Glutamatergic neuron (in vitro differentiated cells): ENCODE data around the gene OS9. TPM values are rescaled to one million over a fixed set of nuclear protein-coding genes. Genes with fewer than 3 reads are reported as not detected.
A peak's percentile ranks its signal among the peaks of the same experiment; 100 is the strongest.

ENCODE experiments used
- DNase-seq: peaks from one replicate; pipeline ENCODE4 v3.0.0; 2022
- H3K27ac Mint-ChIP-seq: one replicate; pipeline ENCODE4 v1.8.0; 2020; ENCODE audit warnings: mild to moderate bottlenecking, mixed read lengths, inconsistent platforms; ENCODE audit not compliant: unreplicated experiment
- H3K27me3 Mint-ChIP-seq: one replicate; pipeline ENCODE4 v1.8.0; 2020; ENCODE audit warnings: mild to moderate bottlenecking, moderate library complexity, mixed read lengths, inconsistent platforms; ENCODE audit not compliant: unreplicated experiment
- H3K36me3 Mint-ChIP-seq: one replicate; pipeline ENCODE4 v1.8.0; 2020; ENCODE audit warnings: mild to moderate bottlenecking, mixed read lengths, inconsistent platforms; ENCODE audit not compliant: unreplicated experiment
- H3K4me1 Mint-ChIP-seq: one replicate; pipeline ENCODE4 v1.8.0; 2020; ENCODE audit warnings: mild to moderate bottlenecking, low read depth, mixed read lengths, inconsistent platforms; ENCODE audit not compliant: unreplicated experiment
- H3K4me3 Mint-ChIP-seq: one replicate; pipeline ENCODE4 v1.8.0; 2020; ENCODE audit warnings: mild to moderate bottlenecking, mixed read lengths, inconsistent platforms; ENCODE audit not compliant: unreplicated experiment
- H3K9me3 Mint-ChIP-seq: one replicate; pipeline ENCODE4 v1.8.0; 2020; ENCODE audit warnings: mild to moderate bottlenecking, moderate library complexity, mixed read lengths, inconsistent platforms; ENCODE audit not compliant: unreplicated experiment
- total RNA-seq: library from RNA; stranded (reverse); fragmentation: NEBNext Ultra II Directional; extraction: Animal tissue kit (Norgen Biotek cat#: 25700); gene quantifications from one replicate; pipeline ENCODE4 v1.2.1, GENCODE V29; 2021; ENCODE audit not compliant: unreplicated experiment
- TF ChIP-seq, protein P1 (sequence below): fragments of 200-600 bp; sonication (generic); IDR thresholded peaks from one replicate; pipeline ENCODE4 v1.5.0; 2021; ENCODE audit not compliant: partially characterized antibody, unreplicated experiment

Gene OS9
- total RNA-seq, 1 donor from 2014 or later: 225 TPM

DNA sequence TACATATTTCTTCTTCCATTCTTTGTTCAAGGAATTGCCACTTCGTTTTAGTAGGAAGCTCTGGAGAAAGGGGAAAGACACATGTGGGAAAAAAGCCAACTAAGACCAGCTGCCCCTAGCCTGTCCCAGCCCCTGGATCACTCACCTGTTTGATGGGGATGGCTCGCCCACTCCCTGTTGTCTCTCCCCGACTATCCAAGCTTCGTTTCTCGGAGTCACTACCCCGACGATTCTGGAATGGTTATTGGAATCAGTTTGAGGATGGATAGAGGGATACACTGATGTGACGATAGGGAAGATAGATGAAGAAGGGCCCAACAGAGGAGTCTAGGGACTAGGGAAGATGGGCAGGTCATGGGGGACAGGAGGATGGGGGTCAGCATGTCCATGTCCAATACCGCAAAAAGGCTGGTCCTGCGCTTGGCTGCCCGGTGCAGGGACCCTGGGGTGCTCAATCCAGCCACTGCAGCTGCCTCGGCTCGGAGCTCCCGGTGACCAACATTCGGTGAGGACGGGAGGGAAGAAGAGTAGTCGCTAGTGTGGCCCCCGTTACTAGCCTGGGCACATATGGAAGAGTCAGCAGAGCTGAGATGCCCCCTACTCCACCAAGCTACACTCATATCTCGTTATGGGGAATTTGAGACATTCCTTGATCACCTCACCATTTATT is 37.6 kb downstream of the OS9 start:
- peaks cover 18% of the 10 kb centered on the region for H3K4me1 Mint-ChIP-seq
- H3K9me3 Mint-ChIP-seq: peaks cover 16% of the 10 kb centered on the region
- no peak overlapping the region for H3K4me3 Mint-ChIP-seq
- DNase-seq: no peak
- peaks cover 25% of the 10 kb centered on the region for H3K36me3 Mint-ChIP-seq
- peaks cover 38% of the 10 kb centered on the region for H3K27me3 Mint-ChIP-seq
- TF ChIP-seq, protein P1, sequence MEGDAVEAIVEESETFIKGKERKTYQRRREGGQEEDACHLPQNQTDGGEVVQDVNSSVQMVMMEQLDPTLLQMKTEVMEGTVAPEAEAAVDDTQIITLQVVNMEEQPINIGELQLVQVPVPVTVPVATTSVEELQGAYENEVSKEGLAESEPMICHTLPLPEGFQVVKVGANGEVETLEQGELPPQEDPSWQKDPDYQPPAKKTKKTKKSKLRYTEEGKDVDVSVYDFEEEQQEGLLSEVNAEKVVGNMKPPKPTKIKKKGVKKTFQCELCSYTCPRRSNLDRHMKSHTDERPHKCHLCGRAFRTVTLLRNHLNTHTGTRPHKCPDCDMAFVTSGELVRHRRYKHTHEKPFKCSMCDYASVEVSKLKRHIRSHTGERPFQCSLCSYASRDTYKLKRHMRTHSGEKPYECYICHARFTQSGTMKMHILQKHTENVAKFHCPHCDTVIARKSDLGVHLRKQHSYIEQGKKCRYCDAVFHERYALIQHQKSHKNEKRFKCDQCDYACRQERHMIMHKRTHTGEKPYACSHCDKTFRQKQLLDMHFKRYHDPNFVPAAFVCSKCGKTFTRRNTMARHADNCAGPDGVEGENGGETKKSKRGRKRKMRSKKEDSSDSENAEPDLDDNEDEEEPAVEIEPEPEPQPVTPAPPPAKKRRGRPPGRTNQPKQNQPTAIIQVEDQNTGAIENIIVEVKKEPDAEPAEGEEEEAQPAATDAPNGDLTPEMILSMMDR: no peak
- H3K27ac Mint-ChIP-seq: no peak overlapping the region

DNA sequence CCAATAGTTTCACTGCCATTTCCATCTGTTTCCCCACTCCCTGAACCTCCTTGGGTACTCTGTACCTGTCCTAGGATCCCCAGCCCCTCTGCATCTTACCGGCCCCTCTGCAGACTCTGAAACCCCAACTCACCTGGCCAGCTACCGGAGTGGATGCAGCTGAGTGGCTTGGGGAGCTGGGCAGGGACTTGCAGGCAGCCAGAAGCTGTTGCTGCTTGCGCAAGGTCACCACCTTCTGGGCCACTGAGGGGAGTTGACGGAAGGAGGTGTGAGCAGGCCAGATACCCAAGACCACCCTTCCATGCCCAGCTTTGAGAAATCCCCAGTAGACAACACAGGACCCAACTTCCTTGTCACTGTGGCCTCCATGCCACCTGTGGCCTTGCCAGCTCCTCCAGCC is 38.3 kb downstream of the OS9 start:
- Mint-ChIP-seq H3K36me3 (peaks cover 25% of the 10 kb centered on the region), H3K27me3 (peaks cover 41% of the 10 kb centered on the region), H3K9me3 (peaks cover 16% of the 10 kb centered on the region), H3K4me3 (no peak overlapping the region), H3K27ac (no peak overlapping the region), H3K4me1 (peaks cover 22% of the 10 kb centered on the region)
- DNase-seq: no peak
- TF ChIP-seq, protein P1: no peak

GRCh38 chr12:57732726-57733593 is 39.0 kb downstream of the OS9 start:
- Mint-ChIP-seq H3K27me3 (peaks cover 36% of the 10 kb centered on the region), H3K4me1 (peaks cover 19% of the 10 kb centered on the region), H3K4me3 (no peak overlapping the region), H3K27ac (no peak overlapping the region), H3K9me3 (peaks cover 13% of the 10 kb centered on the region), H3K36me3 (peaks cover 21% of the 10 kb centered on the region)
- TF ChIP-seq, protein P1: no peak
- DNase-seq: no peak

DNA sequence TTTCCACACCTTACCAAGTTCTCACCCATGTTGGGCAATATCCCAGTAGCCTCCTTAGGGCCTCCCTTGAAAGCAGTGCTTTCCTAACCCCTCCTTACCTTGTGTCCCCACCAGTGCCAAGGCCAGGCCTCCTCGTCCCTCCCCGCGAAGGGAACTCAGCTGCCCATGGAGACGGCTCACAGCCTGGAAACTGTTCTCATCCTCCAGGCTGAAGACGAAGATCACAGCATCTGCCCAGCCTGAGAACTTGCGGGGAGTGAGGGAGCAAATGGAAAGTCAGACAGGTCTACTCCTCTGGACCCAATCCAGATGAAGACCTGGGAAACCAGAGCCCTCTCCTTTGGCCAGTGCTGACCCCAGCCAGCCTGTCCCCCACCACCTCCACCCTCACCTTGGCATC is 40.0 kb downstream of the OS9 start:
- TF ChIP-seq, protein P1: no peak
- H3K27me3 Mint-ChIP-seq: peaks cover 33% of the 10 kb centered on the region
- no peak overlapping the region for H3K27ac Mint-ChIP-seq
- H3K4me3 Mint-ChIP-seq: peak overlapping the region; percentile 80
- H3K9me3 Mint-ChIP-seq: peaks cover 8% of the 10 kb centered on the region
- peaks cover 15% of the 10 kb centered on the region for H3K36me3 Mint-ChIP-seq
- peaks cover 19% of the 10 kb centered on the region for H3K4me1 Mint-ChIP-seq
- DNase-seq: no peak

DNA sequence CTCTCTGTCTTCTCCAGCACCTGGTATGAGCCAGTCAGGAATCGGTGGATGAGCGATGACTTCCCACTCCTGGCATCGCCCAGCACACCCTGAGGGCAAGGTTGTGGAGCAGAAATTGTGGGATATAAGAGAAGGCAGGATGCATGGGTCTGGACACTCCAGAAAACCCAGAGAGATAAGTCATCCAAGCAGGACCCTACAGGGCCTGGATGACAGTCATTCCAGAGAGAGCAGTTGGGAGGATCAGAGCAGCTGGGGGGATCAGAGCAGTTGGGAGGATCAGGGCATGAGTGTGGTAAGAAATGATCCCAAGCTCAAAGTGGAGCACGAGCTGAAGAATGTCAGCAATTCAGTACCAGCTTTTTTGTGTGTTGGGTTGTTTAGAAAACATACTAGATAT is 40.7 kb downstream of the OS9 start:
- H3K27me3 Mint-ChIP-seq: peaks cover 35% of the 10 kb centered on the region
- TF ChIP-seq, protein P1: no peak
- H3K4me3 Mint-ChIP-seq: peak overlapping the region; percentile 80
- H3K4me1 Mint-ChIP-seq: peaks cover 25% of the 10 kb centered on the region
- peaks cover 11% of the 10 kb centered on the region for H3K9me3 Mint-ChIP-seq
- H3K27ac Mint-ChIP-seq: peak overlapping the region; percentile 62
- no peak for DNase-seq
- peaks cover 15% of the 10 kb centered on the region for H3K36me3 Mint-ChIP-seq
